T-cell (primary cell): ENCODE results near the gene ATR. TPM values are rescaled to one million over a fixed set of nuclear protein-coding genes. Genes with fewer than 3 reads are reported as not detected.
"Not testable (repeated sequence)": the region's sequence is repeated elsewhere in the genome, so short reads cannot be mapped to it uniquely, and the experiment has no call there.

Experiments used
- ATAC-seq, 4 experiments: fragments of 200-7000 bp in 3 of 4; fragments of 150-1000 bp in 1 of 4; cut with Tn5 transposase; replicated peaks in 1 of 4; 1 replicate in 3 of 4; 2 replicates in 1 of 4; pipeline ENCODE4 v1.10.0; 2021; ENCODE audit warnings: moderate library complexity in 3 of 4, mild to moderate bottlenecking in 2 of 4, moderate number of reproducible peaks in 1 of 4
- CTCF ChIA-PET, 2 donors: fragments of 300-600 bp; sonication (Branson Sonifier 250); formaldehyde crosslinking; loops; one replicate each; lab custom pipeline; 2022; ENCODE audit warnings: antibody characterized with exemption in 2 of 2; lab: Charles Lee
- POLR2A ChIA-PET, 2 donors: fragments of 300-600 bp; sonication (Branson Sonifier 250); formaldehyde crosslinking; loops; one replicate each; lab custom pipeline; 2022; ENCODE audit warnings: antibody characterized with exemption in 2 of 2; lab: Charles Lee
- DNase-seq, 35 experiments: peaks; one replicate each; pipeline versions ENCODE4 v3.0.0 to v3.0.0-alpha.2; 2013 to 2023
- H3K27ac ChIP-seq: one replicate; pipeline ENCODE4 v1.5.1; 2013; ENCODE audit warnings: low read length
- H3K27me3 ChIP-seq, 2 experiments: replicated peaks in 1 of 2; 1 replicate in 1 of 2; 2 replicates in 1 of 2; pipeline versions ENCODE4 v1.6.1 to v1.7.0; 2013; ENCODE audit warnings: low read length in 1 of 2, mixed read lengths in 1 of 2; ENCODE audit not compliant: control insufficient read depth in 2 of 2, insufficient read depth in 2 of 2; ENCODE audit errors: extremely low read depth in 1 of 2
- H3K36me3 ChIP-seq, 2 donors: 1 replicate in 1 of 2; 2 replicates in 1 of 2; pipeline versions ENCODE4 v1.6.1 to v1.7.0; 2013; ENCODE audit warnings: low read length in 1 of 2; ENCODE audit not compliant: control insufficient read depth in 2 of 2, insufficient read depth in 1 of 2; ENCODE audit errors: extremely low read depth in 1 of 2
- H3K4me1 ChIP-seq, 2 experiments: 1 replicate in 1 of 2; 2 replicates in 1 of 2; pipeline versions ENCODE4 v1.6.1 to v1.7.0; 2013; ENCODE audit warnings: low read length in 2 of 2, mixed read lengths in 1 of 2; ENCODE audit not compliant: insufficient read depth in 2 of 2, control insufficient read depth in 1 of 2; ENCODE audit errors: extremely low read depth in 1 of 2
- H3K4me3 ChIP-seq, 2 donors: 1 replicate in 1 of 2; 2 replicates in 1 of 2; pipeline versions ENCODE4 v1.5.1 to v1.7.0; 2013; ENCODE audit warnings: mild to moderate bottlenecking in 2 of 2, low read length in 1 of 2, moderate library complexity in 1 of 2; ENCODE audit not compliant: control insufficient read depth in 1 of 2; ENCODE audit errors: extremely low read depth in 1 of 2
- H3K9me3 ChIP-seq: 2 replicates; pipeline ENCODE4 v1.7.0; 2013
- H3K27ac Mint-ChIP-seq, 2 donors: one replicate each; pipeline ENCODE4 v1.8.0; 2020 to 2021; ENCODE audit warnings: mild to moderate bottlenecking in 2 of 2, mixed read lengths in 2 of 2
- H3K27me3 Mint-ChIP-seq, 2 donors: one replicate each; pipeline ENCODE4 v1.8.0; 2021 to 2022; ENCODE audit warnings: mixed read lengths in 2 of 2
- H3K36me3 Mint-ChIP-seq: one replicate; pipeline ENCODE4 v1.8.0; 2021; ENCODE audit warnings: mixed read lengths
- H3K4me1 Mint-ChIP-seq, 3 donors: one replicate each; pipeline ENCODE4 v1.8.0; 2020 to 2022; ENCODE audit warnings: mixed read lengths in 3 of 3, mild to moderate bottlenecking in 1 of 3
- H3K4me3 Mint-ChIP-seq, 3 donors: one replicate each; pipeline ENCODE4 v1.8.0; 2020 to 2022; ENCODE audit warnings: mild to moderate bottlenecking in 3 of 3, mixed read lengths in 3 of 3, moderate library complexity in 3 of 3
- H3K9me3 Mint-ChIP-seq, 3 donors: one replicate each; pipeline ENCODE4 v1.8.0; 2020 to 2022; ENCODE audit warnings: mixed read lengths in 3 of 3
- WGBS: methylation state at CpG from one replicate; pipeline ENCODE4 v1.1.5; 2013; ENCODE audit warnings: missing lambda C conversion rate; ENCODE audit not compliant: insufficient coverage; 5-methylcytosine and 5-hydroxymethylcytosine counted together
- total RNA-seq, 35 experiments: library from RNA in 6 of 35; stranded (reverse) in 6 of 35; fragments of 120-200 nt in 1 of 35; gene quantifications; one replicate each; pipeline versions ENCODE4 v1.2.1 to v1.2.4 and lab custom pipeline; 2013 to 2026

Gene ATR
- total RNA-seq, 5 donors from 2014 or later (not counting 1 experiment from before 2014, with no cell fraction given), result 32.8 to 40.9 (median 36.3) TPM

DNA sequence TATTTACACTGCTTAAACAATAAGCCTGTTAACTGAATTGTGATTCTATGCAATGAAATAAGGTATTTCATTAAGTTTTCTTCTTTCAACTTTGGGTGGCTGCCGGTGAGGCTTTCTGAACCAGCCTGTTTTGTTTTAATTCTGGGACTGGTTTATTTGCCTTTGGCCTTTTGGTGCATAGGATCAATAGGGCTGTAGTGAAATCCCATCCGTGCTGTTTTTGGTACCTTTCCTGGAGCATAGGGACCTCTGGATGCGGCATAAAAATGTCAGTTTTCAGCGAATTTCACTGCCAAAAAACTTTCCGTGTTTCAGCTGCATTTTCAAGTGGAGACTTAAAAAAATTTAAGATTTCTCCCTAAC is 18.2 kb upstream of the ATR start:
- no peak for DNase-seq
- ATAC-seq, result no peak
- Histone ChIP-seq H3K9me3 (no peaks in the 10 kb centered on the region), H3K27ac (no peak overlapping the region), H3K27me3 (peaks cover 0 to 3% of the 10 kb centered on the region in 2 experiments), H3K4me3 (peak overlapping the region; percentile 74 to 89), H3K4me1 (peaks cover 3 to 7% of the 10 kb centered on the region in 2 experiments), H3K36me3 (no peaks in the 10 kb centered on the region)
- Mint-ChIP-seq H3K36me3 (no peaks in the 10 kb centered on the region), H3K4me3 (peak overlapping the region; percentile 95 to 98 (median 96)), H3K27ac (peak overlapping the region; percentile 77 to 92), H3K9me3 (no peaks in the 10 kb centered on the region), H3K27me3 (peaks cover 0 to 2% of the 10 kb centered on the region in 2 donors), H3K4me1 (peaks cover 17 to 21% (median 18%) of the 10 kb centered on the region in 3 donors)
- POLR2A ChIA-PET, result interaction anchor here in 1 of 2 donors (0.6 kb wide), 1 partner anchor 18 kb away, joined by 3 read pairs; no protein-coding TSS in a partner anchor
- 0% methylated on average over 1 of the region's 5 CpGs for WGBS
- CTCF ChIA-PET, result interaction anchor here in 1 of 2 donors (0.8 kb wide), 1 partner anchor 34 kb away, joined by 3 read pairs; no protein-coding TSS in a partner anchor

- Mint-ChIP-seq H3K4me1 (peaks cover 17 to 21% (median 18%) of the 10 kb centered on the region in 3 donors), H3K9me3 (no peaks in the 10 kb centered on the region), H3K36me3 (no peaks in the 10 kb centered on the region), H3K4me3 (peak within 1 kb of the TSS; percentile 95 to 98 (median 96)), H3K27me3 (peaks cover 0 to 2% of the 10 kb centered on the region in 2 donors), H3K27ac (peak within 1 kb of the TSS; percentile 84 to 92)
- peak within 1 kb of the TSS; percentile 28 for H3K27ac ChIP-seq
- under 1% methylated on average over 51 of the region's 56 CpGs for WGBS
- H3K9me3 ChIP-seq, result no peaks in the 10 kb centered on the region
- DNase-seq, result peak; percentile 56 to 90 (median 75)
- H3K4me1 ChIP-seq, result peaks cover 3 to 7% of the 10 kb centered on the region in 2 experiments
- ChIA-PET CTCF (interaction anchor here in 1 of 2 donors (0.8 kb wide), 1 partner anchor 34 kb away, joined by 3 read pairs; no protein-coding TSS in a partner anchor), POLR2A (no interaction called here)
- peak; percentile 87 to 89 (median 88) for ATAC-seq
- H3K36me3 ChIP-seq, result no peaks in the 10 kb centered on the region
- peak within 1 kb of the TSS; percentile 74 to 89 for H3K4me3 ChIP-seq
- H3K27me3 ChIP-seq, result peaks cover 0 to 3% of the 10 kb centered on the region in 2 experiments
Observed at GRCh38 chr3:142595951-142596725, 17.6 kb upstream of the ATR start, which contains the start of gene PLS1. TSS of gene PLS1 (plus strand) at chr3:142596393. CDS start at chr3:142664238, 67,845 bp downstream.

GRCh38 chr3:142595581-142595950 is 17.0 kb upstream of the ATR start:
- ATAC-seq, result no peak
- no peak for DNase-seq
- peak overlapping the region; percentile 28 for H3K27ac ChIP-seq
- H3K9me3 ChIP-seq, result no peaks in the 10 kb centered on the region
- Mint-ChIP-seq H3K27me3 (peaks cover under 1 to 2% of the 10 kb centered on the region in 2 donors), H3K9me3 (no peaks in the 10 kb centered on the region), H3K36me3 (no peaks in the 10 kb centered on the region), H3K4me3 (peak overlapping the region; percentile 95 to 98 (median 96)), H3K27ac (peak overlapping the region in 1 of 2 donors; percentile 92), H3K4me1 (peaks cover 17 to 21% (median 18%) of the 10 kb centered on the region in 3 donors)
- peak overlapping the region; percentile 74 to 89 for H3K4me3 ChIP-seq
- H3K36me3 ChIP-seq, result no peaks in the 10 kb centered on the region
- WGBS, result no CpG with 5 or more reads among the region's 7 CpGs
- POLR2A ChIA-PET, result no interaction called here
- CTCF ChIA-PET, result no interaction called here
- peaks cover 0 to 3% of the 10 kb centered on the region in 2 experiments for H3K27me3 ChIP-seq
- H3K4me1 ChIP-seq, result peaks cover 3 to 7% of the 10 kb centered on the region in 2 experiments

GRCh38 chr3:142595141-142595540 is 16.6 kb upstream of the ATR start:
- no peak for ATAC-seq
- POLR2A ChIA-PET, result no interaction called here
- Mint-ChIP-seq H3K4me1 (peaks cover 17 to 21% (median 18%) of the 10 kb centered on the region in 3 donors), H3K36me3 (no peaks in the 10 kb centered on the region), H3K4me3 (peak overlapping the region; percentile 95 to 98 (median 96)), H3K27ac (no peak overlapping the region), H3K27me3 (peaks cover 4 to 6% of the 10 kb centered on the region in 2 donors), H3K9me3 (no peaks in the 10 kb centered on the region)
- CTCF ChIA-PET, result no interaction called here
- Histone ChIP-seq H3K4me1 (peaks cover 3 to 7% of the 10 kb centered on the region in 2 experiments), H3K9me3 (no peaks in the 10 kb centered on the region), H3K4me3 (no peak overlapping the region), H3K27ac (no peak overlapping the region), H3K27me3 (peaks cover 0 to 3% of the 10 kb centered on the region in 2 experiments), H3K36me3 (no peaks in the 10 kb centered on the region)
- no peak for DNase-seq
- no CpG with 5 or more reads among the region's 1 CpG for WGBS

DNA sequence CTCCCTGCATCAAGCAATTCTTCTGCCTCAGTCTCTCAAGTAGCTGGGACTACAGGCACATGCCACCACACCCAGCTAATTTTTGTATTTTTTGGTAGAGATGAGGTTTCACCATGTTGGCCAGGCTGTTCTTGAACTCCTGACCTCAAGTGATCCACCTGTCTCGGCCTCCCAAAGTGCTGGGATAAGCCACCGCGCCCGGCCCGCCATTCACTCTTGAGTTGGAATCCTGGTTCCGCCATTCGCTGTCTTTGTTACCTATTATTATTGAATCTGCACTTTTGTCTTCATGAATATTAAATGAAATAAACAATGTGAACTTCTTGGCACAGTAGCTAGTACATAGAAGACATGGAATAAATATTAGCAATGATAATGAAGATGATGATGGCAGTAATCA is 13.7 kb upstream of the ATR start:
- ATAC-seq, H3K27ac Mint-ChIP-seq, H3K36me3 Mint-ChIP-seq, H3K27ac ChIP-seq, H3K4me1 ChIP-seq, DNase-seq, H3K9me3 ChIP-seq, H3K27me3 ChIP-seq, H3K27me3 Mint-ChIP-seq, H3K4me3 ChIP-seq, H3K36me3 ChIP-seq, H3K4me3 Mint-ChIP-seq, H3K9me3 Mint-ChIP-seq: not testable (repeated sequence)
- H3K4me1 Mint-ChIP-seq, result peaks cover 10 to 16% (median 11%) of the 10 kb centered on the region in 3 donors
- WGBS, result 60% methylated on average over 1 of the region's 7 CpGs
- CTCF ChIA-PET, result interaction anchor here in 1 of 2 donors (0.6 to 1.0 kb wide), 3 partner anchors 13 to 1488 kb away, joined by 3 to 5 read pairs (median 4); partner anchors contain the start of gene ATR
- POLR2A ChIA-PET, result interaction anchor here (0.6 to 0.7 kb wide), 2 partner anchors 203 to 625 kb away, joined by 3 to 5 read pairs; no protein-coding TSS in a partner anchor

GRCh38 chr3:142588703-142589102 is 10.2 kb upstream of the ATR start:
- Histone ChIP-seq H3K36me3 (no peaks in the 10 kb centered on the region), H3K4me3 (no peak overlapping the region), H3K27me3 (peaks cover 0 to 12% of the 10 kb centered on the region in 2 experiments), H3K9me3 (no peaks in the 10 kb centered on the region), H3K4me1 (no peaks in the 10 kb centered on the region), H3K27ac (no peak overlapping the region)
- Mint-ChIP-seq H3K4me3 (no peak overlapping the region), H3K9me3 (no peaks in the 10 kb centered on the region), H3K36me3 (no peaks in the 10 kb centered on the region), H3K27me3 (peaks cover 11 to 14% of the 10 kb centered on the region in 2 donors), H3K4me1 (no peaks in the 10 kb centered on the region), H3K27ac (no peak overlapping the region)
- DNase-seq (no peak), ATAC-seq (no peak)
- ChIA-PET CTCF (interaction anchor here (0.6 to 1.2 kb wide), 3 partner anchors 9 to 413 kb away, joined by 3 read pairs; partner anchors contain the start of genes ATR (in 1 of the 2) and U2SURP (in 1 of the 2)), POLR2A (interaction anchor here in 1 of 2 donors (0.6 kb wide), 1 partner anchor 90 kb away, joined by 3 read pairs; no protein-coding TSS in a partner anchor)
- whole genome bisulfite sequencing, result no CpG with 5 or more reads among the region's 1 CpG
